HT1080 (cell line): ENCODE data around the gene MYBBP1A. TPM values are rescaled to one million over a fixed set of nuclear protein-coding genes. Genes with fewer than 3 reads are reported as not detected.
"Not testable (repeated sequence)": the region's sequence is repeated elsewhere in the genome, so short reads cannot be mapped to it uniquely, and the experiment has no call there.

Experiments
- DNase-seq: peaks from one replicate; pipeline ENCODE4 v3.0.0-alpha.2; 2015; ENCODE audit warnings: low read depth
- total RNA-seq: library from RNA; depleted of rRNA; stranded (reverse); fragments of >200 nt; shearing (Covaris generic); gene quantifications from 2 replicates; pipeline ENCODE4 v1.2.3, GENCODE V29; 2014

MYBBP1A gene
- total RNA-seq, 1 experiment from 2014 or later = 117 TPM

GRCh38 chr17:4590981-4591453 is 35.8 kb upstream of the MYBBP1A start:
- no peak for DNase-seq

GRCh38 chr17:4590042-4590441 is 34.9 kb upstream of the MYBBP1A start:
- DNase-seq = not testable (repeated sequence)

- DNase-seq = no peak
Measured at GRCh38 chr17:4588898-4589625, 33.9 kb upstream of the MYBBP1A start.

DNA sequence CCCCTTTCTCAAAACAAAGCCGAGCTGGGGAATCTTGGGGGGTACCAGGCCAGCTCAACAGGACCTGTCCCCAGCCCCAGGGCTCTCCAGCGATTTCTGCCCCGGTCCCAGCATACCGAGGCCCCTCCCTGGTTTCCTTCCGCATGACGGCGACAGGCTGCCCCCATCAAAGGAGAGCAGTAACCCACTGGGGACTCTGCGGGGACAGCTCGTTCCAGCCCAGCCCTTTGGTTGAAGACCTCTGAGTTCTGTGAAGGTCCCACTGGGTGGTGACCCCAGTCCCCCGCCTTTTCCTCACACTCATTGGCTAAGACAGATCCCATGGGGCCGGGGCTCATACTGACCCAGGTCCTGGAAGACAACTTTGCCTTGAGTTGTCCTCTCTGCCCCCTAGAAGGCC is 33.2 kb upstream of the MYBBP1A start:
- DNase-seq = no peak

DNA sequence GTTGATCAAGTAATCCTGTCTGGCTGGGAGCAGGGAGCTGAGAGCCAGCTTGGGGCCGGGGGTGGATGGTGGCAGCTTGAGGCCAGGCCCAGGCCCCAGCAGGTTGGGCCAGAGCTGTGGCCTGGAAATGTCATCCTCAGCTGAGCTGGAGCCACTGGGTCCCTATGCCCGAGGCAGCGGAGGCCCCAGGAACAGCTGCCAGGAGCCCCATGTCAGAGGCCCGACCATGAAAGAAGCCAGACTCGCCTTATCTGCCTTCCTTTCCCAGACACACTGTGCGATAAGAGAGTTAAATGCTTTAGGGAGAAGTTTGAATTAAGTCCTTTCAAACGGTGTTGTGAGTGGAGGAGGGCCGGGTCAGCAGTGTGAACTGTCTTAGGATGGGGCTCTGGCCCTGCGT is 32.6 kb upstream of the MYBBP1A start:
- DNase-seq = no peak

GRCh38 chr17:4587195-4587594 is 32.0 kb upstream of the MYBBP1A start:
- DNase-seq = no peak

GRCh38 chr17:4586043-4586442 is 30.9 kb upstream of the MYBBP1A start:
- DNase-seq = no peak

DNA sequence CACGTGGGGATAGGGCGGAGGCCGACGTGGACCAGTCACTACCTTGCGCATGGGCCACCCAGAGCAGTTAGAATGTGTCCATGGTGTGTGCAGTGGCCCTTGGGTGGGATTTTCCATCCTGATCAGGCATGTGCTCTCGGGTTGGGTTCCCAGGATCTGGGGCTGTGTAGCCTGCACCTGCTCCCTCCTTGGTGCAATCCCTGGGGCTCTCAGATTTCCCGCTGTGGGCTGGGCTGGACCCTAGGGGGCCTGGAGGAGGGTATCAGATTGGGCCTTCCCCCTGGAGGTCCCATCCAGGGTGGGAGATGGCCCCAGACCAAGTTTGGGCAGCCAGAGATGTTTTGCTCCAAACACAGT is 30.4 kb upstream of the MYBBP1A start:
- no peak for DNase-seq

GRCh38 chr17:4584917-4585637 is 29.9 kb upstream of the MYBBP1A start:
- DNase-seq = no peak

- no peak for DNase-seq
Measured at GRCh38 chr17:4584101-4584916, 29.1 kb upstream of the MYBBP1A start, which contains the start of gene SMTNL2. TSS of gene SMTNL2 (plus strand) at chr17:4584529. CDS start at chr17:4584606, 77 bp downstream.

GRCh38 chr17:4583782-4584100 is 28.6 kb upstream of the MYBBP1A start:
- DNase-seq = no peak

DNA sequence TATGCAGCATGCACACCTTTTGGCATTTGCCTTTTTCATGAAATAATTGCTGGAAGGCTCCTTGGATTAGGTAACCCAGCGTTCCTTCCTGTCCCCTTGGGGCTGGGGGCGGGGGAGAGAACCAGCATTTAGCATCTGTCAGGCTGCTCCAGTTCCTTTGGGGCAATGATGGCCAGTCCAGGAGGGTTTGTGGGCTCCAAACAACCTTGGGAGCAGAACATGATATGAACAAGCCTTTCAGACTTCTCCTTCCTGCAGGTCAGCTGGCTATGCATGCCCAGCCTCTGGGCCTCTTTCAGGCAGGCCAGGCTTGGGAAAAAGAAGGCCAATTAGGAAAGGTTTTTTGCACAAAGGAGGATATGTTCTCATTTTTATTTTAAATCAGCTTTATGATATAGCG is 28.0 kb upstream of the MYBBP1A start:
- DNase-seq = no peak

- DNase-seq = no peak
Measured at GRCh38 chr17:4582691-4583090, 27.5 kb upstream of the MYBBP1A start.

GRCh38 chr17:4582101-4582501 is 26.9 kb upstream of the MYBBP1A start:
- no peak for DNase-seq

GRCh38 chr17:4580291-4580690 is 25.1 kb upstream of the MYBBP1A start:
- DNase-seq = no peak

- DNase-seq = no peak
Measured at GRCh38 chr17:4579678-4580077, 24.5 kb upstream of the MYBBP1A start.

DNA sequence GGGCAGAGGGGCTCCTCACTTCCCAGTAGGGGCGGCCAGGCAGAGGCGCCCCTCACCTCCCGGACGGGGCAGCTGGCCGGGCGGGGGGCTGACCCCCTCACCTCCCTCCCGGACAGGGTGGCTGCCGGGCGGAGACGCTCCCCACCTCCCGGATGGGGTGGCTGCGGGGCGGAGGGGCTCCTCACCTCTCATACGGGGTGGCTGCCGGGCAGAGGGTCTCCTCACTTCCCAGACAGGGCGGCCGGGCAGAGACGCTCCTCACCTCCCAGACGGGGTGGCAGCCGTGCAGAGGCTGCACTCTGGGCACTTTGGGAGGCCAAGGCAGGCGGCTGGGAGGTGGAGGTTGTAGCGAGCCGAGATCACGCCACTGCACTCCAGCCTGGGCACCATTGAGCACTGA is 23.2 kb upstream of the MYBBP1A start:
- not testable (repeated sequence) for DNase-seq

DNA sequence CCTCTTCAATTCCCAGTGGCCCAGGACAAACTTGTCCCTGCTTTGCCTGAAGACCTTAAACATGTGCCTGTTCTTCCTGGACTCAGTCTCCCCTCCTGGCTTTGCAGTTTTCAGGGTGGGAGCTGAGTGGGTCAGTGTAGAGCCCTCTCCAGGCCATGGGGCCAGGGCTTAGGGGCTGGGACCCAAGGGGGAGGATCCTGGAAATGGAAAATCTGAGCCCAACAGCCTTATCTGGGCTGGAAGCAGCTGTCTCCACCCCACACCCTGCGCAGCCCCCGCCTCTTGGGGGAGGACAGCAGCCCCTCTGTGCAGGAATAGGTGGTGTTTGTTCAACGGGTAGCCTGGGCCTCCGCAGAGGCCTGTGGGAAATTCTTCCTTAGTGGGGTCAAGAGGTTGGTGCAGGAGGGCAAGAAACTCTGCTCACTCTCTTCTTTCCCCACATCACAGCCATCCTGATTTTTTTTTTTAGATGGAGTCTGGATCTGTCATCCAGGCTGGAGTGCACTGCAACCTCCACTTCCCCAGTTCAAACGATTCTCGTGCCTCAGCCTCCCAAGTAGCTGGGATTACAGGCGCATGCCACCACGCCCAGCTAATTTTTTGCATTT is 22.3 kb upstream of the MYBBP1A start:
- DNase-seq = no peak

GRCh38 chr17:4576729-4577322 is 21.6 kb upstream of the MYBBP1A start:
- DNase-seq = no peak

GRCh38 chr17:4576161-4576558 is 21.0 kb upstream of the MYBBP1A start:
- no peak for DNase-seq

- no peak for DNase-seq
Measured at GRCh38 chr17:4574448-4575045, 19.4 kb upstream of the MYBBP1A start.
